Testis (tissue), 3 donors: Measurements from ENCODE around the gene MYH11. TPM values are rescaled to one million over a fixed set of nuclear protein-coding genes. Genes with fewer than 3 reads are reported as not detected.
"Not testable (repeated sequence)": the region's sequence is repeated elsewhere in the genome, so short reads cannot be mapped to it uniquely, and the experiment has no call there.

Source experiments
- DNase-seq: peaks from one replicate; pipeline ENCODE4 v3.0.0-alpha.2; 2019
- H3K27ac ChIP-seq, 2 donors: fragments of 200-600 bp; sonication (generic); one replicate each; pipeline ENCODE4 v1.5.1; 2019
- H3K27me3 ChIP-seq: fragments of 200-600 bp; sonication (generic); one replicate; pipeline ENCODE4 v1.5.1; 2019
- H3K36me3 ChIP-seq: fragments of 200-600 bp; sonication (generic); one replicate; pipeline ENCODE4 v1.5.1; 2017; ENCODE audit warnings: low read depth; ENCODE audit errors: missing control alignments
- H3K4me1 ChIP-seq: fragments of 200-600 bp; sonication (generic); one replicate; pipeline ENCODE4 v1.5.1; 2019
- H3K4me3 ChIP-seq, 2 donors: fragments of 200-600 bp; sonication (generic); one replicate each; pipeline ENCODE4 v1.5.1; 2017 to 2019
- H3K9me3 ChIP-seq: fragments of 200-600 bp; sonication (generic); one replicate; pipeline ENCODE4 v1.5.1; 2017
- CTCF ChIP-seq, 3 experiments: fragments of 450-650 bp in 2 of 3; fragments of 200-600 bp in 1 of 3; sonication (generic) in 1 of 3; IDR thresholded peaks; one replicate each; pipeline ENCODE4 v1.5.1; 2016 to 2019; ENCODE audit warnings: antibody characterized with exemption in 3 of 3, mild to moderate bottlenecking in 2 of 3, moderate library complexity in 1 of 3
- POLR2A ChIP-seq: fragments of 450-650 bp; IDR thresholded peaks from one replicate; pipeline ENCODE4 v1.6.1; 2017; ENCODE audit warnings: antibody characterized with exemption, mild to moderate bottlenecking, moderate library complexity
- WGBS, 2 donors: methylation state at CpG; one replicate each; pipeline ENCODE4 v1.1.5; 2018; 5-methylcytosine and 5-hydroxymethylcytosine counted together
- intact Hi-C: fragments of 100-400 bp; cut with DNase I; formaldehyde crosslinking; loops from one replicate; pipeline ENCODE4 v1.15.1; 2023; ENCODE audit warnings: low total_unique reads
- polyA plus RNA-seq: library from polyadenylated mRNA; stranded (reverse); fragments of 350-450 nt; fragmentation: Illumina TruSeq; extraction: RNeasy Lipid Tissue Mini Kit (QIAGEN cat#74804); gene quantifications from one replicate; pipeline ENCODE4 v1.2.3, GENCODE V29; 2014; ENCODE audit warnings: low read depth, low replicate concordance; ENCODE audit not compliant: insufficient read depth
- total RNA-seq, 2 donors: library from RNA; depleted of rRNA; stranded (reverse); fragments of >200 nt; gene quantifications; one replicate each; pipeline ENCODE4 v1.2.3, GENCODE V29; 2016

The MYH11 gene
- total and polyA plus RNA-seq, 3 donors from 2014 or later, result 263 to 276 (median 271) TPM

- Histone ChIP-seq H3K4me1 (no peaks in the 10 kb centered on the region), H3K9me3 (no peaks in the 10 kb centered on the region), H3K36me3 (no peaks in the 10 kb centered on the region), H3K27me3 (no peaks in the 10 kb centered on the region), H3K4me3 (no peak overlapping the region), H3K27ac (peak overlapping the region; percentile 3 to 31)
- TF ChIP-seq CTCF (IDR thresholded peaks at IDR 0.05), result no peak
- no peak for TF ChIP-seq POLR2A
- DNase-seq, result no peak
- intact Hi-C loops, result no loop called here
- WGBS, 2 donors, result 76 to 80% methylated on average over 12 of the region's 12 CpGs
These were observed 7.4 kb downstream of the MYH11 start for GRCh38 chr16:15849209-15849981.

- Histone ChIP-seq H3K4me3 (no peak overlapping the region), H3K27ac (peak overlapping the region in 1 of 2 donors; percentile 36), H3K36me3 (no peaks in the 10 kb centered on the region), H3K27me3 (no peaks in the 10 kb centered on the region), H3K9me3 (no peaks in the 10 kb centered on the region), H3K4me1 (no peaks in the 10 kb centered on the region)
- DNase-seq, result no peak
- intact Hi-C loops, result no loop called here
- 51 to 52% methylated on average over 9 of the region's 9 CpGs for WGBS, 2 donors
- no peak for TF ChIP-seq CTCF (IDR thresholded peaks at IDR 0.05)
These were observed 9.1 kb downstream of the MYH11 start for GRCh38 chr16:15847611-15848175.

GRCh38 chr16:15846510-15846909 is 10.3 kb downstream of the MYH11 start:
- no peak for DNase-seq
- intact Hi-C loops, result no loop called here
- Histone ChIP-seq H3K4me3 (no peak overlapping the region), H3K9me3 (no peaks in the 10 kb centered on the region), H3K27me3 (no peaks in the 10 kb centered on the region), H3K4me1 (no peaks in the 10 kb centered on the region), H3K36me3 (no peaks in the 10 kb centered on the region), H3K27ac (no peak overlapping the region)
- 83 to 86% methylated on average over 4 of the region's 4 CpGs for WGBS, 2 donors
- TF ChIP-seq CTCF (IDR thresholded peaks at IDR 0.05) (no peak), POLR2A (no peak)

- intact Hi-C loops, result no loop called here
These were observed 13.1 kb downstream of the MYH11 start for GRCh38 chr16:15843635-15844279.

GRCh38 chr16:15839204-15839603 is 17.6 kb downstream of the MYH11 start:
- H3K4me3 ChIP-seq, H3K4me1 ChIP-seq, intact Hi-C loops, DNase-seq, H3K27ac ChIP-seq, H3K36me3 ChIP-seq, H3K9me3 ChIP-seq, H3K27me3 ChIP-seq: not testable (repeated sequence)
- 90 to 92% methylated on average over 8 of the region's 8 CpGs for WGBS, 2 donors

More at GRCh38 chr16:15843635-15844279, 13.1 kb downstream of the MYH11 start:
- Histone ChIP-seq H3K4me1 (no peaks in the 10 kb centered on the region), H3K9me3 (no peaks in the 10 kb centered on the region), H3K4me3 (no peak overlapping the region), H3K27me3 (no peaks in the 10 kb centered on the region), H3K36me3 (no peaks in the 10 kb centered on the region), H3K27ac (no peak overlapping the region)
- no peak for DNase-seq
- TF ChIP-seq CTCF (IDR thresholded peaks at IDR 0.05) (no peak), POLR2A (no peak)
- WGBS, 2 donors, result 82 to 85% methylated on average over 10 of the region's 10 CpGs
